Aorta (tissue), 5 donors: Measurements from ENCODE around the gene KRTAP10-12. TPM values are rescaled to one million over a fixed set of nuclear protein-coding genes. Genes with fewer than 3 reads are reported as not detected.
A peak's percentile ranks its signal among the peaks of the same experiment; 100 is the strongest.

Source experiments
- ATAC-seq: fragments of 200-7000 bp; cut with Tn5 transposase; one replicate; pipeline ENCODE4 v1.9.1; 2022; ENCODE audit warnings: moderate library complexity; ENCODE audit not compliant: low FRiP score
- DNase-seq, 2 donors: peaks; one replicate each; pipeline ENCODE4 v3.0.0-alpha.2; 2020
- H3K27ac ChIP-seq, 2 donors: one replicate each; pipeline ENCODE4 v1.5.1; 2013; ENCODE audit warnings: low read length in 2 of 2, mild to moderate bottlenecking in 2 of 2, moderate library complexity in 2 of 2, control low read depth in 1 of 2, inconsistent platforms in 1 of 2, low read depth in 1 of 2
- H3K27me3 ChIP-seq, 2 donors: one replicate each; pipeline ENCODE4 v1.6.1; 2013; ENCODE audit warnings: control low read depth in 1 of 2, low read length in 1 of 2, mild to moderate bottlenecking in 1 of 2, moderate library complexity in 1 of 2; ENCODE audit not compliant: insufficient read depth in 2 of 2, control insufficient read depth in 1 of 2
- H3K36me3 ChIP-seq, 2 donors: one replicate each; pipeline ENCODE4 v1.6.1; 2013; ENCODE audit warnings: control low read depth in 1 of 2, low read length in 1 of 2, mild to moderate bottlenecking in 1 of 2; ENCODE audit not compliant: insufficient read depth in 2 of 2, control insufficient read depth in 1 of 2
- H3K4me1 ChIP-seq, 2 donors: one replicate each; pipeline ENCODE4 v1.6.1; 2013; ENCODE audit warnings: low read length in 2 of 2, control low read depth in 1 of 2, mild to moderate bottlenecking in 1 of 2, moderate library complexity in 1 of 2; ENCODE audit not compliant: insufficient read depth in 2 of 2, control insufficient read depth in 1 of 2
- H3K4me3 ChIP-seq, 2 donors: one replicate each; pipeline ENCODE4 v1.5.1; 2013; ENCODE audit warnings: low read length in 2 of 2, control low read depth in 1 of 2, mild to moderate bottlenecking in 1 of 2
- H3K9me3 ChIP-seq: one replicate; pipeline ENCODE4 v1.6.1; 2013; ENCODE audit warnings: mild to moderate bottlenecking, low read length; ENCODE audit not compliant: control insufficient read depth
- WGBS, 2 donors: extraction: QIAGEN DNeasy Blood & Tissue Kit; methylation state at CpG; one replicate each; pipeline ENCODE4 v1.1.7; 2013; 5-methylcytosine and 5-hydroxymethylcytosine counted together
- intact Hi-C, 2 donors: fragments of 100-400 bp; cut with DNase I; formaldehyde crosslinking; loops; one replicate each; pipeline versions ENCODE4 v1.14.2 to v1.15.0; 2022
- polyA plus RNA-seq, 2 donors: library from polyadenylated mRNA; stranded (reverse); fragments of 200-250 nt; gene quantifications; one replicate each; pipeline ENCODE4 v1.2.3, GENCODE V29; 2013
- total RNA-seq, 2 donors: library from RNA; stranded (reverse); fragmentation: NEBNext Ultra II Directional; extraction: Animal tissue kit (Norgen Biotek cat#: 25700); gene quantifications; one replicate each; pipeline ENCODE4 v1.2.1, GENCODE V29; 2021
- donor health status: healthy with polysubstance abuse.
- donor health status: Bipolar disorder and iron deficiency.
- donor health status: DM: no; HTN: no; CAD: no.
- donor health status: DM: no; HTN: no; CAD: no.
- donor health status: DM: yes; HTN: yes; CAD: no.

The KRTAP10-12 gene
- total and polyA plus RNA-seq, 4 donors: not detected

- ATAC-seq (no peak), DNase-seq (no peak)
- Histone ChIP-seq H3K9me3 (peaks cover 3% of the 10 kb centered on the region), H3K36me3 (no peaks in the 10 kb centered on the region), H3K27me3 (no peaks in the 10 kb centered on the region), H3K4me1 (no peaks in the 10 kb centered on the region), H3K27ac (no peak within 1 kb of the TSS), H3K4me3 (no peak within 1 kb of the TSS)
- 28 to 35% methylated on average over 19 of the region's 19 CpGs for WGBS, 2 donors
- intact Hi-C loops: no loop called here
These were observed 30.3 kb upstream of the KRTAP10-12 start, which contains the start of gene KRTAP12-2 for GRCh38 chr21:44666401-44667320. KRTAP12-2 (minus strand) TSS chr21:44666927; CDS start chr21:44666886, 41 bp downstream.

DNA sequence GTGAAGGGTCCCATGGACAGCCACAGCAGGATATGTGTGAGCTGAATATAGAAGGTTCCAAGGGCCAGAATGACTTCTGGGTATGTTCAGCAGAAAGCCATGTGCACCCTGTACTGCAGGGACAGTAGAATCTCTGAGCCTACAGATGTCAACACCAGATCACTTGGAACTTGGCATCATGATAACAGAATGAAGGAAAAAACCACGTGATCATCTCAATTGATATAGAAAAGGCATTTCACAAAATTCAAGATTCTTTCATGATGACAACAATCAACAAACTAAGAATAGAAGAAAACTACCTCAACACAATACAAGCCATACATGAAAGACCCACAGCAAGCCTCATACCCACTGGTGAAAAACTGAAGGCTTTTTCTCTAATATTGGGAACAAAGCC, 29.4 kb upstream of the KRTAP10-12 start:
- peaks cover 3% of the 10 kb centered on the region for H3K9me3 ChIP-seq
- H3K36me3 ChIP-seq: no peaks in the 10 kb centered on the region
- no peak overlapping the region for H3K4me3 ChIP-seq
- H3K4me1 ChIP-seq: no peaks in the 10 kb centered on the region
- DNase-seq: no peak
- no peak overlapping the region for H3K27ac ChIP-seq
- no peaks in the 10 kb centered on the region for H3K27me3 ChIP-seq
- intact Hi-C loops: no loop called here
- no peak for ATAC-seq
- 71 to 76% methylated on average over 1 of the region's 1 CpG for WGBS, 2 donors

DNA sequence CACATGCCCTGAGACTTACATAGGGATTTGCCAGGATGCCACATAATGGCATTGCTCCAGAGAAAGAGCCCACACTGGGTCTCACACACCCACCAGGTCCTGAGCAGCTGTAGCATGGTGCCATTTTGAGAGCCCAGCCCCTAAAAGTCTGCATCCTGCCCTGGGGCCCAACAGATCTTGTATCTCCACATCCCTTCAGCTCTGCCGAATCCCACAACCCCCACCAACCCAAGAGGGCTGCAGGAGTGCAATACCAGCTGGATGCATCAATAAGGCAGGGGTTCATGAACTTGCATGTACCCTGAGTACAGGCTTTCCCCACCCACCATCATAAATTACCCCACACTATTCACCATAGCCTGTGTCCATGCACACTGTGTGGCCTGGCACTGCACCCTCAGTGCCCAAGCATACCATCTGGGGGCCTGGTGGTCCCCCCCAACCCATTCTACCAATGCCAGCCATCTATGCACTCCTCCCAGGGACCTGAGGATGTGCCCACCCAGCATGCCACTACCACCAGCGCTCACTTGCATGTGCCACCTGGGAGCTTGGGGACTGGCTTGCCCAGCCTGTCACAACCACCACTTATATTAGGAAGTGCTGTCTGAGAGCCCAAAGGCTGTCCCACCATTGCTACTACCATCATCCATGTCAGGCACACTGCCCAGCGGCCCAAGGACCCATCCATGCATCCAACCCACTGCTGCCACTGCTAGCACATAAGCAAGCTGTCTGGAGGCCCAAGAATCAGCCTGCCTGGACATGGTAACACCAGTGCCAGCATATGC, 26.1 kb upstream of the KRTAP10-12 start:
- WGBS, 2 donors: 69 to 88% methylated on average over 3 of the region's 3 CpGs
- H3K27ac ChIP-seq: no peak overlapping the region
- intact Hi-C loops: no loop called here
- no peaks in the 10 kb centered on the region for H3K4me1 ChIP-seq
- DNase-seq (no peak), ATAC-seq (no peak)
- H3K9me3 ChIP-seq: peaks cover 3% of the 10 kb centered on the region
- H3K27me3 ChIP-seq: no peaks in the 10 kb centered on the region
- H3K36me3 ChIP-seq: no peaks in the 10 kb centered on the region
- no peak overlapping the region for H3K4me3 ChIP-seq

- no peaks in the 10 kb centered on the region for H3K27me3 ChIP-seq
- H3K4me1 ChIP-seq: no peaks in the 10 kb centered on the region
- intact Hi-C loops: no loop called here
- peaks cover 3% of the 10 kb centered on the region for H3K9me3 ChIP-seq
- H3K27ac ChIP-seq: no peak overlapping the region
- no peaks in the 10 kb centered on the region for H3K36me3 ChIP-seq
- WGBS, 2 donors: 97 to 100% methylated on average over 1 of the region's 1 CpG
- DNase-seq: no peak
- ATAC-seq: no peak
- H3K4me3 ChIP-seq: no peak overlapping the region
These were observed 25.1 kb upstream of the KRTAP10-12 start for GRCh38 chr21:44671911-44672310.

- no peak for DNase-seq
- no peak overlapping the region for H3K27ac ChIP-seq
- intact Hi-C loops: no loop called here
- no peaks in the 10 kb centered on the region for H3K27me3 ChIP-seq
- no peak for ATAC-seq
- 91 to 92% methylated on average over 13 of the region's 13 CpGs for WGBS, 2 donors
- no peaks in the 10 kb centered on the region for H3K9me3 ChIP-seq
- no peaks in the 10 kb centered on the region for H3K36me3 ChIP-seq
- no peak overlapping the region for H3K4me3 ChIP-seq
- no peaks in the 10 kb centered on the region for H3K4me1 ChIP-seq
These were observed 19.1 kb upstream of the KRTAP10-12 start for GRCh38 chr21:44677881-44678280.

DNA sequence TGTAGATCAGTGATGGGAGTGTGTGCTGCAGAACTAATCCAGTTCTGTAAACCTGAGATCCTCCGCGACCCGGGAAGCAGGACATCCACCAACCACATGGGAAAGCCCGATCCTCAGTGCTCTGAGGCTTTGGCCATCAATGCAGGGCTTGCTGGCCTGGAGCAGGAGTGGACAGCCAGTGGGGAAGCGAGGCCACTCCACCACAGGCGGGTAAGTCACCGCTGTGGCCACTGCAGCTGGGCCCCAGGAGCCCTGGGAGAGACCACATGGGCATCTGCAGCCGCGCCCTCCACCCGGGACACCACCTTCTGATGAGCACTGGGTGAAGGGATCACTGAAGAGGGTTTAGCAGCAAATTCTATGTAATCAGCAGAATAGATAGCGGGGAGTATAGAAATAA, 15.8 kb upstream of the KRTAP10-12 start:
- Histone ChIP-seq H3K4me1 (no peaks in the 10 kb centered on the region), H3K4me3 (no peak overlapping the region), H3K27me3 (no peaks in the 10 kb centered on the region), H3K27ac (no peak overlapping the region), H3K9me3 (no peaks in the 10 kb centered on the region), H3K36me3 (no peaks in the 10 kb centered on the region)
- ATAC-seq (no peak), DNase-seq (peak in 1 of 2 donors; percentile 55)
- intact Hi-C loops: no loop called here
- 71 to 86% methylated on average over 8 to 11 of the region's 11 CpGs for WGBS, 2 donors

- ATAC-seq (no peak), DNase-seq (peak in 1 of 2 donors; percentile 62)
- no peak within 1 kb of the TSS for H3K4me3 ChIP-seq
- H3K27me3 ChIP-seq: no peaks in the 10 kb centered on the region
- no peaks in the 10 kb centered on the region for H3K36me3 ChIP-seq
- WGBS, 2 donors: 77 to 79% methylated on average over 23 of the region's 23 CpGs
- H3K9me3 ChIP-seq: no peaks in the 10 kb centered on the region
- no peaks in the 10 kb centered on the region for H3K4me1 ChIP-seq
- intact Hi-C loops: no loop called here
- no peak within 1 kb of the TSS for H3K27ac ChIP-seq
These were observed 15.0 kb upstream of the KRTAP10-12 start, which contains the start of gene KRTAP12-1 for GRCh38 chr21:44681861-44682579. KRTAP12-1 (minus strand) TSS chr21:44682163; CDS start chr21:44682123, 40 bp downstream.

- no peak overlapping the region for H3K27ac ChIP-seq
- no peaks in the 10 kb centered on the region for H3K9me3 ChIP-seq
- no peak overlapping the region for H3K4me3 ChIP-seq
- H3K27me3 ChIP-seq: no peaks in the 10 kb centered on the region
- ATAC-seq (no peak), DNase-seq (peak in 1 of 2 donors; percentile 27)
- H3K36me3 ChIP-seq: no peaks in the 10 kb centered on the region
- WGBS, 2 donors: 82% methylated on average over 15 of the region's 15 CpGs
- intact Hi-C loops: no loop called here
- H3K4me1 ChIP-seq: no peaks in the 10 kb centered on the region
These were observed 14.3 kb upstream of the KRTAP10-12 start for GRCh38 chr21:44682580-44683151.
